GM10266 (cell line): ENCODE data around the gene GAS7.

Experiments
- DNase-seq: peaks from one replicate; pipeline ENCODE4 v3.0.0; 2012; ENCODE audit errors: extremely low spot score
- CTCF ChIP-seq: IDR thresholded peaks from 2 replicates; pipeline ENCODE4 v1.5.1; 2012; ENCODE audit warnings: mild to moderate bottlenecking, low read depth; ENCODE audit not compliant: control insufficient read depth, insufficient read depth; ENCODE audit errors: missing control alignments

Gene GAS7

GRCh38 chr17:10135539-10136257 is 62.7 kb downstream of the GAS7 start:
- DNase-seq: no peak
- no peak for TF ChIP-seq CTCF

GRCh38 chr17:10130677-10131076 is 67.7 kb downstream of the GAS7 start:
- no peak for TF ChIP-seq CTCF
- no peak for DNase-seq

GRCh38 chr17:10130263-10130662 is 68.1 kb downstream of the GAS7 start:
- DNase-seq: no peak
- TF ChIP-seq CTCF: no peak

GRCh38 chr17:10127819-10128425 is 70.5 kb downstream of the GAS7 start:
- DNase-seq: no peak

GRCh38 chr17:10126616-10127501 is 71.5 kb downstream of the GAS7 start:
- DNase-seq: no peak
- TF ChIP-seq CTCF: peak; percentile 5

More at GRCh38 chr17:10127819-10128425, 70.5 kb downstream of the GAS7 start:
- no peak for TF ChIP-seq CTCF

GRCh38 chr17:10126276-10126615 is 72.2 kb downstream of the GAS7 start:
- no peak for TF ChIP-seq CTCF
- DNase-seq: no peak

- TF ChIP-seq CTCF: no peak
- DNase-seq: no peak
Measured at GRCh38 chr17:10125531-10126275, 72.7 kb downstream of the GAS7 start.
